Tibial nerve (tissue), 4 donors: Measurements from ENCODE around the gene AIG1. TPM values are rescaled to one million over a fixed set of nuclear protein-coding genes. Genes with fewer than 3 reads are reported as not detected.
"Not testable (repeated sequence)": the region's sequence is repeated elsewhere in the genome, so short reads cannot be mapped to it uniquely, and the experiment has no call there.

Experiments
- DNase-seq, 2 donors: peaks; one replicate each; pipeline ENCODE4 v3.0.0-alpha.2; 2019; ENCODE audit warnings: low spot score in 2 of 2
- H3K27ac ChIP-seq, 4 donors: fragments of 200-600 bp; sonication (generic) in 3 of 4; one replicate each; pipeline ENCODE4 v1.5.1; 2017 to 2019; ENCODE audit warnings: mild to moderate bottlenecking in 1 of 4
- H3K27me3 ChIP-seq, 2 donors: fragments of 200-600 bp; sonication (generic) in 1 of 2; one replicate each; pipeline versions ENCODE4 v1.5.1 to v1.6.0; 2017 to 2019
- H3K36me3 ChIP-seq, 3 donors: fragments of 200-600 bp; sonication (generic); one replicate each; pipeline ENCODE4 v1.5.1; 2018 to 2019
- H3K4me1 ChIP-seq, 4 donors: fragments of 200-600 bp; sonication (generic) in 3 of 4; one replicate each; pipeline ENCODE4 v1.5.1; 2017 to 2019
- H3K4me3 ChIP-seq, 4 donors: fragments of 200-600 bp; sonication (generic) in 3 of 4; one replicate each; pipeline ENCODE4 v1.5.1; 2017 to 2019; ENCODE audit warnings: mild to moderate bottlenecking in 1 of 4, moderate library complexity in 1 of 4
- H3K9me3 ChIP-seq, 4 donors: fragments of 200-600 bp; sonication (generic) in 3 of 4; one replicate each; pipeline ENCODE4 v1.5.1; 2017 to 2019
- EP300 ChIP-seq, 2 donors: sonication (generic); formaldehyde crosslinking; IDR thresholded peaks; one replicate each; pipeline ENCODE4 v1.6.1; 2017; ENCODE audit warnings: antibody characterized with exemption in 2 of 2, mild to moderate bottlenecking in 1 of 2
- POLR2A ChIP-seq, 2 donors: fragments of 450-650 bp; IDR thresholded peaks; one replicate each; pipeline ENCODE4 v1.6.1; 2017; ENCODE audit warnings: antibody characterized with exemption in 2 of 2, mild to moderate bottlenecking in 2 of 2, moderate library complexity in 2 of 2
- WGBS, 2 donors: methylation state at CpG; one replicate each; pipeline ENCODE4 v1.1.5; 2018; 5-methylcytosine and 5-hydroxymethylcytosine counted together
- total RNA-seq, 4 donors: library from RNA; depleted of rRNA; stranded (reverse); fragments of >200 nt; gene quantifications; one replicate each; pipeline ENCODE4 v1.1.0, GENCODE V29; 2016
- TF ChIP-seq, protein P1 (sequence below), 5 experiments: fragments of 200-600 bp in 3 of 5; fragments of 450-650 bp in 2 of 5; sonication (generic) in 3 of 5; IDR thresholded peaks; one replicate each; pipeline ENCODE4 v1.5.1; 2016 to 2019; ENCODE audit warnings: antibody characterized with exemption in 5 of 5, mild to moderate bottlenecking in 3 of 5, moderate library complexity in 2 of 5

AIG1 gene, protein sequence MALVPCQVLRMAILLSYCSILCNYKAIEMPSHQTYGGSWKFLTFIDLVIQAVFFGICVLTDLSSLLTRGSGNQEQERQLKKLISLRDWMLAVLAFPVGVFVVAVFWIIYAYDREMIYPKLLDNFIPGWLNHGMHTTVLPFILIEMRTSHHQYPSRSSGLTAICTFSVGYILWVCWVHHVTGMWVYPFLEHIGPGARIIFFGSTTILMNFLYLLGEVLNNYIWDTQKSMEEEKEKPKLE
- 10 to 100 TPM; 18.2 to 23.9 (median 22.2) TPM for total RNA-seq

DNA sequence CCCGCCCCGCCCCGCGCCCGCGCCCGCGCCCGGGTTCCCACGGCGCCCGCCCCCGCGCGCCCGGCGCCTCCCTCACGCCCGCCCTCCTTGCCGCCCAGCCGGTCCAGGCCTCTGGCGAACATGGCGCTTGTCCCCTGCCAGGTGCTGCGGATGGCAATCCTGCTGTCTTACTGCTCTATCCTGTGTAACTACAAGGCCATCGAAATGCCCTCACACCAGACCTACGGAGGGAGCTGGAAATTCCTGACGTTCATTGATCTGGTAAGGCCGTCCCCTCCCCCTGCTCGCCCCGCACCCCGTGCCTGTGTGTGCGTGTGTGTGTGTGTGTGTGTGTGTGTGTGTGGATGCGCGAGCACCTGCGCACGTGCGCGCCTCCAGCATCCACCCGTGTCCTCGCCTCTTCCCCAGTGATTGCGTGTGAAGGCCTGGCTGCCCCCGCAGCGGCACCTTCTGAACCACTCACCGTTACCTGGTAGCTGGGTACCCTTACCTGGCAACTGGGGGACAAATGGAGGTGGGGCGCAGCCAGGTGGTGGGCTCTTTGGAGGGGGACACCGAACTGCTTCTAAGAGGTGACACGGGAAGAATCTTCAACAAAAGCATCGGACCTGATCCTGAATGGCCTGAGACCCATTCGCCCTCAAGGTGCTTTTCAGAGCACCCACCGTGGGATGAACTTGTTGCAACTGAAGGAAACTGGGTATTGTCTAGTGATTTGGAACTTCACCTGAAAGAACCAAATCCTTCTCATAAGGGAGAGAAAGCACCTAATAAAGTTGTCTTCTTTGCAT, at the start of gene AIG1:
TSS of gene AIG1 (plus strand) at position 84 of the 791 bp plus-strand sequence. CDS start at position 121, 37 bp downstream.
- H3K36me3 ChIP-seq = no peaks in the 10 kb centered on the region
- no peaks in the 10 kb centered on the region for H3K9me3 ChIP-seq
- H3K4me1 ChIP-seq = peaks cover 0 to 23% (median 6%) of the 10 kb centered on the region in 4 donors
- whole genome bisulfite sequencing, 2 donors = 21 to 32% methylated on average over 13 to 25 of the region's 50 CpGs
- peak within 1 kb of the TSS; percentile 81 to 92 (median 88) for H3K4me3 ChIP-seq
- H3K27me3 ChIP-seq = no peaks in the 10 kb centered on the region
- DNase-seq = peak; percentile 15 to 33
- H3K27ac ChIP-seq = peak within 1 kb of the TSS; percentile 94 to 97 (median 96)
- TF ChIP-seq POLR2A (IDR thresholded peaks at IDR 0.05) (no peak), EP300 (IDR thresholded peaks at IDR 0.05) (no peak)
- TF ChIP-seq, protein P1, sequence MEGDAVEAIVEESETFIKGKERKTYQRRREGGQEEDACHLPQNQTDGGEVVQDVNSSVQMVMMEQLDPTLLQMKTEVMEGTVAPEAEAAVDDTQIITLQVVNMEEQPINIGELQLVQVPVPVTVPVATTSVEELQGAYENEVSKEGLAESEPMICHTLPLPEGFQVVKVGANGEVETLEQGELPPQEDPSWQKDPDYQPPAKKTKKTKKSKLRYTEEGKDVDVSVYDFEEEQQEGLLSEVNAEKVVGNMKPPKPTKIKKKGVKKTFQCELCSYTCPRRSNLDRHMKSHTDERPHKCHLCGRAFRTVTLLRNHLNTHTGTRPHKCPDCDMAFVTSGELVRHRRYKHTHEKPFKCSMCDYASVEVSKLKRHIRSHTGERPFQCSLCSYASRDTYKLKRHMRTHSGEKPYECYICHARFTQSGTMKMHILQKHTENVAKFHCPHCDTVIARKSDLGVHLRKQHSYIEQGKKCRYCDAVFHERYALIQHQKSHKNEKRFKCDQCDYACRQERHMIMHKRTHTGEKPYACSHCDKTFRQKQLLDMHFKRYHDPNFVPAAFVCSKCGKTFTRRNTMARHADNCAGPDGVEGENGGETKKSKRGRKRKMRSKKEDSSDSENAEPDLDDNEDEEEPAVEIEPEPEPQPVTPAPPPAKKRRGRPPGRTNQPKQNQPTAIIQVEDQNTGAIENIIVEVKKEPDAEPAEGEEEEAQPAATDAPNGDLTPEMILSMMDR (IDR thresholded peaks at IDR 0.05) = no peak

DNA sequence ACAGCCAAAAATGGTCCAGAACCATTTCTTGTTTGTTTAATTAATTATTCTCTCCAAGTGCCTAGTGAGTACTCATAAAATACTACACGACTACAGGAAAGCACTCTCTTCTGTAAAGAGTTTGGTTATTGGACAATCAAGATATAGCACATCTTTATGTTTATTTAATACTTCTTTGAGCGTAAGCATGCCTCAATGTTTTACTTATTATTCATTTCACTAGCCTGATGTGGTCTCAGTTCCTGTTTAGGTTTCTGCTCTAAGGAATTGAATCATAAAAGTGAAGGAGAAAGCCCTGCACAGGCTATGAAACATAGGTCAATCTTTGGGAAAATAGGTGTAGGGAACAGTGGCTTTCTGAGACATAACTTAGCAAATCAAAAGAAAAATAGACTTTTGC, 45.9 kb upstream of the AIG1 start:
- Histone ChIP-seq H3K27me3 (no peaks in the 10 kb centered on the region), H3K4me1 (no peaks in the 10 kb centered on the region), H3K36me3 (no peaks in the 10 kb centered on the region), H3K4me3 (no peak overlapping the region), H3K9me3 (no peaks in the 10 kb centered on the region), H3K27ac (no peak overlapping the region)
- DNase-seq = no peak
- TF ChIP-seq EP300 (IDR thresholded peaks at IDR 0.05) (no peak), POLR2A (IDR thresholded peaks at IDR 0.05) (no peak)
- TF ChIP-seq, protein P1 (IDR thresholded peaks at IDR 0.05) = no peak
- 85 to 92% methylated on average over 2 of the region's 2 CpGs for WGBS, 2 donors

DNA sequence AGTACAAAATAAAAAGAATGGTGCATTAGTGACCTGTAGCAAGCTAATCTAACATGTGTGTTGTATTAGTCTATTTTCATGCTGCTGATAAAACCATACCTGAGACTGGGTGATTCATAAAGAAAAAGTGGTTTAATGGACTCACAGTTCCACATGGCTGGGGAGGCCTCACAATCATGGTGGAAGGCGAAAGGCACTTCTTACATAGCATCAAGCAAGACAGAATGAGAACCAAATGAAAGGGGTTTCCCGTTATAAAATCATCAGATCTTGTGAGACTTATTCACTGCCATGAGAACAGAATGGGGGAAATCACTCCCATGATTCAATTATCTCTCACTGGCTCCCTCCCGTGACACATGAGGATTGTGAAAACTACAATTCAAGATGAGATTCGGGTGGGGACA, 45.4 kb upstream of the AIG1 start:
- TF ChIP-seq, protein P1 (IDR thresholded peaks at IDR 0.05) = no peak
- no peak for TF ChIP-seq POLR2A (IDR thresholded peaks at IDR 0.05)
- TF ChIP-seq EP300 (IDR thresholded peaks at IDR 0.05) = no peak
- Histone ChIP-seq H3K4me1 (no peaks in the 10 kb centered on the region), H3K27ac (no peak overlapping the region), H3K9me3 (no peaks in the 10 kb centered on the region), H3K4me3 (no peak overlapping the region), H3K27me3 (no peaks in the 10 kb centered on the region), H3K36me3 (no peaks in the 10 kb centered on the region)
- DNase-seq = no peak
- 73 to 81% methylated on average over 4 of the region's 4 CpGs for WGBS, 2 donors

DNA sequence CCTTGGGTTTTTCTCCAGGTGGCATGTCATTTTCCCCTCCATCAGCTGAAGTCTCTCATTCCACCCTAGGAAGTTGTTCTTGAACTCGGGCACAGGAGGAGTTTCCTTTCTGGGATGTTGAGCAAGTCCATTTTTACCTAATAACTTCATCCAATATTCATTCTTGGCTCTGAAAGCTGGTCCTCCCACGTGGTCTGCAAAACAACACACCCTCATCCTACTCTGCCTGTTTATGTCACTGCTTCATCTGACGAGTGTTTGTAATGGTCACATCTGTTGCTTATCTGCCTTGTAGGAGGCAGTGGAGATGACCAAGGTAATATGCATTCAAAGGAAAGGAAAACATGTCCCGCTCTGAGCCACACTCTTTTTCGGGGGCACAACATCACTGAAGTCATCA, 41.7 kb upstream of the AIG1 start:
- H3K36me3 ChIP-seq = no peaks in the 10 kb centered on the region
- no peak for DNase-seq
- no peak overlapping the region for H3K27ac ChIP-seq
- no peaks in the 10 kb centered on the region for H3K27me3 ChIP-seq
- no peaks in the 10 kb centered on the region for H3K4me1 ChIP-seq
- no peak for TF ChIP-seq EP300 (IDR thresholded peaks at IDR 0.05)
- no peak for TF ChIP-seq POLR2A (IDR thresholded peaks at IDR 0.05)
- TF ChIP-seq, protein P1 (IDR thresholded peaks at IDR 0.05) = no peak
- no peak overlapping the region for H3K4me3 ChIP-seq
- WGBS, 2 donors = 62 to 66% methylated on average over 5 of the region's 5 CpGs
- no peaks in the 10 kb centered on the region for H3K9me3 ChIP-seq

DNA sequence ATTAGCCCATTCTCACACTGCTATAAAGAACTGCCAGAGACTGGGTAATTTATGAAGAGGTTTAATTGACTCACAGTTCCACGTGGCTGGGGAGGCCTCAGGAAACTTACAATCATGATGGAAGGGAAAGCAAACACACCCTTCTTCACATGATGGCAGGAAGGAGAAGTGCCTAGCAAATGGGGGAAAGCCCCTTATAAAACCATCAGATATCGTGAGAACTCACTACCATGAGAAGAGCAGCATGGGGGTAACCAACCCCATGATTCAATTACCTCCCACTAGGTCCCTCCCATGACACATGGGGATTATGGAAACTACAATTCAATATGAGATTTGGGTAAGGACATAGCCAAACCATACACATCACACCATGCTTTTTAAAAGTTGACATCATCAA, 39.8 kb upstream of the AIG1 start:
- DNase-seq, H3K27me3 ChIP-seq, H3K4me1 ChIP-seq, H3K36me3 ChIP-seq, H3K27ac ChIP-seq, H3K9me3 ChIP-seq, H3K4me3 ChIP-seq: not testable (repeated sequence)
- WGBS, 2 donors = 61 to 64% methylated on average over 2 of the region's 2 CpGs
